Amniotic epithelial cell (primary cell): ENCODE measurements around the gene CCNJ.
"Not testable (repeated sequence)": the region's sequence is repeated elsewhere in the genome, so short reads cannot be mapped to it uniquely, and the experiment has no call there.

ENCODE experiments used
- DNase-seq: peaks from one replicate; pipeline ENCODE4 v3.0.0-alpha.2; 2010; ENCODE audit warnings: low read depth

CCNJ gene, protein sequence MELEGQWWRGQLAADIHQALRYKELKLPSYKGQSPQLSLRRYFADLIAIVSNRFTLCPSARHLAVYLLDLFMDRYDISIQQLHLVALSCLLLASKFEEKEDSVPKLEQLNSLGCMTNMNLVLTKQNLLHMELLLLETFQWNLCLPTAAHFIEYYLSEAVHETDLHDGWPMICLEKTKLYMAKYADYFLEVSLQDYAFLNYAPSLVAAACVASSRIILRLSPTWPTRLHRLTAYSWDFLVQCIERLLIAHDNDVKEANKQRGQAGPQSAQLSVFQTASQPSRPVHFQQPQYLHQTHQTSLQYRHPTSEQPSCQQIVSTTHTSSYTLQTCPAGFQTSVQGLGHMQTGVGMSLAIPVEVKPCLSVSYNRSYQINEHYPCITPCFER

DNA sequence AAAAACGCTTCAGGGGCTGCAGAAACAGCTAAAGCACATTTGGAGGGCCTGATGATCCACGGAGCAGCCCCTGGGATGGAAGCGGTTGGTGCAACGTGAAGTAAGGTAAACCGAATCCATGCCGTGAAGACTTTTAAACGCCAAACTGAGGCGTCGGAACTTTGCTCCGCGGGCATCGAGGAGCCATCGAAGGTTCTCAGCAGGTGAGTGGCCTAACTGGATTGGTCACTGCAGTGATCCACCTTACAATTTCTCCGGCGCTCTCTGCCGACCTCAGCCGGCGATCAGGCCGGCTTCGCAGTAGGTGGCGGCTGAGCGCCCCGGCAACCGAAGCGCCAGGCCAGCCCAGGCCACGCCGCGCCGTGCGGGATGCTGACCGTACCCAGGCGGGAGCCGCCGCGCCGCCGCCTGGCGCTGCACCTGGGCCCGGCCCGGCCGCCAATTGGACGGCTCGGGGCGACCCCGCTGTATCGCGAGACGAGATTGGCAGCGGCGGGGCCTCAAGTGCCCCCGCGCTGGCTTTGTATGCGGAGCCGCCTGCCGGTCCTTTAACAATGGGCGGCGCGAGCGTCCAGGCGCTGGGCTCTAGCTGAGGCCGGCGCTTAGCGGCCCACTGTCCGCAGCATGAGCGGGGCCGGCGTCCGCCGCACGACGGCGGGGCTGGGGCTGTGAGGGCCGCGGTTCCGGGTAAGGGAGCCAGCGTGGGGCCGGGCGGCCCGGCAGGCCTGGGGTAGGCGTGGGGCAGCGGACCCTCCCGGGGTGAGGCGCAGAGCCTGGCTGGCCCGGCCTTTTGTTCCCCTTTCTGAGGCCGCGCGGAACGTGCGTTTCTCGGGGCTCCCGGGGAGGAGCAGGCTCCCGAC, at the start of gene CCNJ:
TSS of gene CCNJ (plus strand) at position 551 of the 860 bp plus-strand sequence. CDS start 811 bp downstream, outside the sequence.
- peak; percentile 81 for DNase-seq

- not testable (repeated sequence) for DNase-seq
Measured at GRCh38 chr10:95994376-95994775, 49.0 kb upstream of the CCNJ start.

DNA sequence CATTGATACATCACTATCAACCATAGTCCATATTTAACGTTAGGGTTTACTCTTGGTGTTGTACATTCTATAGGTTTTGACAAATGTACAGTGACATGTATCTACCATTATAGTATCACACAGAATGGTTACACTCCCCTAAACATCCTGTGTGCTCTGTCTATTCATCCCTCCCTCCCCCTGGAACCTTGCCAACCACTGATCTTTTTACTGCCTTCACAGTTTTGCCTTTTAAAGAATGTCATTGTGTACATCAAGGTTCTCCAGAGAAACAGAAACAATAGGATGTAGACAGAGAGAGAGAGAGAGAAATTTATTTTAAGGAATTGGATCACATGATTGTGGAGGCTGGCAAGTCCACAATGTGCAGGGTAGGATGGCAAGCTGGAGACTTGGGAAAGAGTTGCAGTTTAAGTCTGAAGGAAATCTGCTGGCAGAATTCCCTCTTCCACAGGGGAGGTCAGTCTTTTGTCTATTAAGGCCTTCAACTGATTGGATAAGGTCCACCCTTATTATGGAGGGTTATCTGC, 45.1 kb upstream of the CCNJ start:
- no peak for DNase-seq

DNA sequence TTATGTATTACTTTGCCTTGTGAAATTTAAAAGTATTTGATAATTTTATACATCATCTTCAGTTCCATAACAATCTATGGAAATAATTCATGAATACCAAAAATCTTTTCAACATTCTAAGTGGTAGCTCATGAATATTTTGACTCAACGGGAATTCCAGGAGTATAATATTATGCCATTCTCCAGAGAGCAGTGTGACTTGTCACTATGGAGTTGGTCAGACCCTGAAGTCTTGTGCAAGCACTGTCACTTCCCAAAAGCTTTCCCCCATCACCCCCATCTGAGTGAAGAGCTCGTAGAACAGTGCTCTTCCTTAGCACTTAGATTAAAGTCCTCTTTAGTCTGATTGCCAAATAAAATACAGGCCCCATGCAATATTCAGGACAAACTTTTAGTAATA, 29.4 kb upstream of the CCNJ start:
- DNase-seq, result no peak

GRCh38 chr10:96014473-96015102, 28.8 kb upstream of the CCNJ start:
- no peak for DNase-seq

- peak; percentile 66 for DNase-seq
Measured at GRCh38 chr10:96017191-96017687, 26.1 kb upstream of the CCNJ start.

DNA sequence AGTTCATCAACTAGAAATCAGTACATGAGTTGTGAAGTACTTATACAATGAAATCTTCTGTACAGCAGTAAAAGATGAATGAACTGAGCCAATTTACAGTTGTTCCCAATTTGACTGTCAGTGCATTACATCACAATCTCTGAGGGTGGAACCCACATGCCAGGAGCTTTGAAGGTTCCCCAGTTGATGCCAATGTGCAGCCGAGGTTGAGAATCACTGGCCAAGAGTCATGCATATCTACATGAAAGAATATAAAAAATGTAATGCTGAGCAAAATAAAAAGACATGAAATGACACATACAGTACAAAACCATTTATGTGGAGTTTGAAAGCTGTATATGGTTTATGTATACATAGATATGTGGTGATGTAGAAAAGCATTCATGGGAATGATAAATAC, 22.1 kb upstream of the CCNJ start:
- DNase-seq, result no peak

GRCh38 chr10:96022739-96023138, 20.6 kb upstream of the CCNJ start:
- DNase-seq, result no peak

DNA sequence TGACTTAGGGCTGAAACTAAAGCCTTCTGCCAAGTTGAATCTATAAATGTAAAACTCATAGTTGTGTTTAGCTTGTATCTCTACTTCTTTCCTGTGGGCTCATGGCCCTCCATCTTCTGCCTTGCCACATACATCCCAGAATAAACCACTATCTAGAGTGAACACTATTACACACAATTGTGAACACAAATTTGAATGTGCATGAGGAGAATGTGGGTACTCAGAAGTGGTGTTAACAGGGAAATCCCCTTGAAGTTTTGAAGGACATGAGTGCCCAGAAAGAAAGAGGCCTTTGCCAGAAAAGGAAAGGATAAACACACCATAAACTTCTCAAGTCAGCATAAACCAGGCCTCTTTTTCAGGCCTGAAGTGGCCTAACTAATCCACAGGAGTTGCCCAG, 20.2 kb upstream of the CCNJ start:
- DNase-seq, result no peak

- DNase-seq, result no peak
Measured at GRCh38 chr10:96025566-96025965, 17.8 kb upstream of the CCNJ start.

- no peak for DNase-seq
Measured at GRCh38 chr10:96034625-96035024, 8.8 kb upstream of the CCNJ start.

DNA sequence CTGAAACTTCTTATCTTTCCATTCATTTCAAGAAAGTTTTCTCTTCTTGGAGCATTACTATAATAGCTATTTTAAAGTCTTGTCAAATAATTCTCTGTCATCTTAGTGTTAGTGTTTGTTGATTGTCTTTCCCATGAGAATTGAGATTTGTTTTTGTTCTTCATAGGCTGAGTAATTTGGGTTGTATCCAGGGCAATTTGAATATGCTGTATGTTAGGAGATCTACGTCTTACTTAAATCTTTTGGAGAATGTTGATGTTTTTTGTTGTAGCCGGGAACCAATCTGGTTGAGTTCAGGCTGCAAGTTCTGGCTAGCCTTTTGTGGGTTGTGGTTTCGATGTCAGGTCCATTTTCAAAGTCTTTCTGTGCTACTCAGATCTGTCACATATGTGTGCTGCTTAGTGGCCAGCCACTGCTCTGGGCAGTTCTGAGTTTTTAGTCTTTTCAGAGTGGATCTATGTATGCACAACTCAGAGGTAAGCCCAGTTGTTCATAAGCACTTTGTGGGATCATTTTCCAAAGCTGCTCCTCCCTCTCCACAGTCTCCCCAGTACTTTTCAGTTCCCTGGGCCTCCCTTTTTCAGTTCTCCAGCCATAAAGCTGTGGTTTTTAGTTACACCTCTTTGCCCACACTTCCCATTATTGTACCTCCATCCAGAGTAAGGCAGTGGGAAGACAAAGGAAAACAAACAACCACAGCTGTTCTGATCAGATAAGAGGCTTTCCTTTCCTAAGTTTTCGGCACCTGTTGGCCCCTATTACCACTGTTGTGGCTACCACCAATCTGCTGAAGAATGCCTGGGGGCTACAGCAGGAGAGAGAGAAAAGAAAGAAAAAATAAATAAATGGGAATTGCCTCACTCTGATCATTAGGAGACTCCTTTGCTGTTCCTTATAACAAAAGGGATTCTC, 4.7 kb upstream of the CCNJ start:
- DNase-seq, result no peak

DNA sequence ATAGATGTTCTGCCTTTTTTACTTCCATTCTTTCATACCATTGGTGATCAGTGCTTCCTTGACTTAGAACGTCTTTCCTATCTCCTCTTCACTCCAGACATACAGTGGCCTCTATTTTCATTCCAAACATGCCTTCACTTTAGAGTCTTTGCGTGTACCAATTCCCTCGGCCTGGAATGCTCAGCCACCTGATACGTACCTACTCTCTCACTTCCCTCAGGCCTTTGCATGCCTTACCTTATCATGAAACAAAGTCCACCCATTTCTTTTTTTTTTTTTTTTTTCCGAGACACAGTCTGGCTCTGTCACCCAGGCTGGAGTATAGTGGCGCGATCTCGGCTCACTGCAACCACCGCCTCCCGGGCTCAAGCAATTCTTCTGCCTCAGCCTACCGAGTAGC, 2.2 kb upstream of the CCNJ start:
- no peak for DNase-seq

DNA sequence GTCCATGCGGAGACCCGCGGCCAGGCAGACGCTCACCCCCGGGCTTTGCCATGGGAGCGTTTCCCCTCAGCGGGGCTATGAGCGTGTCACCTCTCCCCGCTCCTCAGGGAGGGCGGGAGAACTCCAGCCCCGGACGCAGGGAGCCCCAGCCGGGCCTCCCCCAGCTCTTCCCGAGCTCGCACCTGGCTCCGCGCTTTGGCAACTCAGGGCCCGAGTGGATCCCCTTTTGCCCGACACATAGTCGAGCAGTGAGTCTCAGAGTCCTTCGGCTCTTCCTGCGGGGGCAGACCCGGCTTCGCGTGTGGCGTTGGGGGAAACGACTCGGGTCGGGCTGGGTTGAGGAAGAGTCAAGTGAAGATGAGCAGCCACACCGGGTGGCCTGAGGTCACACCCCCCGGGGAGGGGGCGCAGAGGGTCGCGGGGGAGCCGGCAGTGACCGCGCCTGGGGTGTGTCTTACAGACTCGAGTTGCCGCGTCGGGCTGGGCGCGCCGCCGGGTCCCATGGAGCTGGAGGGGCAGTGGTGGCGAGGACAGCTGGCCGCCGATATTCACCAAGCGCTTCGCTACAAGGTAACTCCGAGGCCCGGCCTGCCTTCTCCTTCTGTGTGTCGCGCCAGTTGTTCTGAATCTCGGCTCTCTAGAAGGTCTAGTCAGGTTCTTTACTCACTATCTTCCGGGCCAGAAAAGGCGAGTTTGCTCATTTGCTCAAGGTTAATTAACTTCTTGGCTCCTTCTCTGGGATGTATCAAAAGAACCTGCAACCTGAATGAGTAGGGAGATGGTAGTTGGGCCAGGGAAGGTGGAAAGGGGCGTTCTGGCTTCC, 721 bp downstream of the CCNJ start:
- DNase-seq, result peak; percentile 33

DNA sequence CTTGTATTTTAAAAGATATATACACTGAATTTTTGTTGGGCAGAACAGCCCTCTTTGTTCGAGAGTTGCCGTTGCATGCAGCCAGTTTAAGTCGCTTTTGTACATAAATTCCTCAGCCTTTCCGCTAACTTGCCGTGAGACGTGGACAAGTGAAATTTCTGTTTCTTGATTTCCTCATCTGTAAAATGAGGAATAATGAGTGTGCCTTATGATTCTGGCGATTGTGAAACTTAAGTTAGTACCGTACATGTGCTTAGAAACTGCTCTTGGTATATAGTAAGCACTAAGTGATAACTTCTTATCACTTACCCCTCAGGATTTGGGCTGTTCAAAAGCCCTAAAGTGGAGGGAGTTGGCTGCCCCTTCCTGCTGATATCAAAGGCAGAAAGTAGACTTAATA, 1.4 kb downstream of the CCNJ start:
- DNase-seq, result peak; percentile 75

DNA sequence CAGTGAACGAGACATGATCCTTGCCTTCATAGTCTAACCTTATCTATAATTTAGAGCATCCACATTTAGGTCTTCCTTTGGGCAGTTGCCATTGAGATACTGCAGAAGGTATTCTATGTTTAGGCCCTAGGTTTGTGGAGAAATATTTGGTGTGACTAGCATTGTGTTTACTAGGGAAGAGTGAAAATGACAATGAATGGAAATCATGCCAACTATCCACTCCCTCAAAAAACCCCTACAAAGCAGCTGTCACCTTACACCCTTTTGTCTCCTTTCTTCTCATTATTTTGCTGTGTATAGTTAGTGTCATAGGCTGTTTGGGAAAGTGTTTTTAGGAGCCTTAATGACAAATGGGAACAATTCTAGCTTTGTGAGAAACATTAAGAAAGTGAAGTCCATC, 3.2 kb downstream of the CCNJ start:
- DNase-seq, result no peak

DNA sequence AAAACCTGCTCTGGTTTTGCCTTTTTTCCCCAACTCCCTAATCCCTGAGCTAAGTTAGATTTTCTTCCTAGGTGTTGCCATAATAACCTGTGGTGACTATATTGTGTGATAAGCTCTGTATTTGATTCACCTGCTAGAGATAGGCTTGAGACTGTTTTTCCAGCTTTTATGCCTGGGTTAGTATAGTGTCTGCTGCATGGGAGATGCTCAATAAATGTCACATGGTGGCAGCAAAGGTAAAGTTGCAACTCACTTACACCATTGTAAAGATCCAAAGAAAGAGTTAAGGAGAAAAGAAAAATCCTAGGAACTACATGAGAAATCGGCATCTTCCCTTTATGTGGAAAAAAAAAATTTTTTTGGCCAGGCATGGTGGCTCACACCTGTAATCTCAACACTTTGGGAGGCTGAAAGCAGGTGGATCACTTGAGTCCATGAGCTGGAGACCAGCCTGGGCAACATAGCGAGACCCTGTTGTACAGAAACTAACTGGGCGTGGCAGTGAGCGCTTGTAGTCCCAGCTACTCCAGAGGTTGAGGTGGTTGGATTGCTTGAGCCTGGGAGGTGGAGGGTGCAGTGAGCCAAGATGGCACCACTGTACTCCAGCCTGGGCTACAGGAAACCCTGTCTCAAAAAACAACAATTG, 3.7 kb downstream of the CCNJ start:
- no peak for DNase-seq

GRCh38 chr10:96047925-96048324, 4.5 kb downstream of the CCNJ start:
- not testable (repeated sequence) for DNase-seq

DNA sequence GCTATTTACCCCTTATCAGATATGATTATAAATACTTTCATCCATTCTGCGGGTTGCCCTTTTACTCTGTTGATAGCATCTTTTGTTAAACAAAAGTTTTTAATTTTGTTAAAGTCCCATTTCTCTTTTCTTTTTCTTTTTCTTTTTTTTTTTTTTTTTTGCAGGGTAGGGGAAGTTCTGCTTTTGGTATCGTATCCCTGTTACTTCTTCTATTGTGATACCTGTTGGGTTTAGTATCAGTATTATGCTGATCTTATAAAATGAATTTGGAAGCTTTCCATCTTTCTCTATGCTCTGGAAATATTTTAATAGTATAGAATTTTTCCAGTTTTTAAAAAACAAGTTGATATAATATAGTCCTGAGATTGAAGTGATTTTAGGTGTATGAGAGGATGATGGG, 6.0 kb downstream of the CCNJ start:
- DNase-seq, result no peak

DNA sequence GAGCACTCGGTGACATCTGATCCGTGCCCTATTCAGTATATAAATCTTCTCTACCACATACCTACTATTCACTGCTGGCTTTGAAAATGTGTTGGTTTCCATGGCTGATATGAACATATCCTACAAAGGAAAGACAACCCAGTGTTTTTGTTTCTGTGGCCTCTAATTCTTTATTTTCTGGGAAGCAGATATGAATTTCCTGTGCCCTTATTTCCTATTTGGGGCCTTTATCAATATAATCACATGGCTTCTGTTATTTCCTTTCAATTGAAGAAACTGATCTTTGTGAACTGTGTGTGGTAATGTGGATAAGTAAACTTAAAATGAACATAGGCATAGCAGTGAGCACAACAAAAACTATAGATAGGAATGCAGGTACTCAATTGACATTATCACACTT, 10.6 kb downstream of the CCNJ start:
- no peak for DNase-seq
